A673 (cell line): ENCODE results near the gene CHD3.

ENCODE experiments used
- EZH2 ChIP-seq: fragments of 200-600 bp; sonication (generic); IDR thresholded peaks from 2 replicates; pipeline ENCODE4 v1.6.1; 2017; ENCODE audit warnings: borderline replicate concordance, low read depth, mild to moderate bottlenecking, mixed read lengths, antibody characterized with exemption, low read length; ENCODE audit not compliant: poor library complexity, severe bottlenecking
- TF ChIP-seq, protein P1 (sequence below): fragments of 300-800, 200-600 bp; sonication (generic); conservative IDR thresholded peaks from 2 replicates; pipeline ENCODE4 v1.5.1; 2017; ENCODE audit warnings: low read depth, mild to moderate bottlenecking, antibody characterized with exemption, low read length, moderate library complexity, mixed read lengths

DNA sequence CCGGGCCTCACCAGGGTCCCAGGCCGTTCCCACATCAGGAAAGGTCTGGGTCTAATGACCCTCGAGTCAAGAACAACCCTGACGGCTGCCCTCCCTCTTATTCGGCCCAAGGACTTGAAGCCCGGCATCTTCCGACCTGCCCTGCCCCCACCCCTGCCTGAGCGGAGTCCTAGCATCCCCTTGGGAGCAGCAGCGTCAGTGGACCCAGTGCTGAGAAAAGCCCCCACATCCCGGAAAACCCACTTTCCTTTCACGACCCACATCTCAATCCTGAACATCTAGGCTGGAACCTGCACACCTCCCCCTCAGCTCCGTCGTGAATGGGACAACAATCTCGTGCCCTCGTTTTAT is 33.0 kb upstream of the CHD3 start:
- TF ChIP-seq, protein P1, sequence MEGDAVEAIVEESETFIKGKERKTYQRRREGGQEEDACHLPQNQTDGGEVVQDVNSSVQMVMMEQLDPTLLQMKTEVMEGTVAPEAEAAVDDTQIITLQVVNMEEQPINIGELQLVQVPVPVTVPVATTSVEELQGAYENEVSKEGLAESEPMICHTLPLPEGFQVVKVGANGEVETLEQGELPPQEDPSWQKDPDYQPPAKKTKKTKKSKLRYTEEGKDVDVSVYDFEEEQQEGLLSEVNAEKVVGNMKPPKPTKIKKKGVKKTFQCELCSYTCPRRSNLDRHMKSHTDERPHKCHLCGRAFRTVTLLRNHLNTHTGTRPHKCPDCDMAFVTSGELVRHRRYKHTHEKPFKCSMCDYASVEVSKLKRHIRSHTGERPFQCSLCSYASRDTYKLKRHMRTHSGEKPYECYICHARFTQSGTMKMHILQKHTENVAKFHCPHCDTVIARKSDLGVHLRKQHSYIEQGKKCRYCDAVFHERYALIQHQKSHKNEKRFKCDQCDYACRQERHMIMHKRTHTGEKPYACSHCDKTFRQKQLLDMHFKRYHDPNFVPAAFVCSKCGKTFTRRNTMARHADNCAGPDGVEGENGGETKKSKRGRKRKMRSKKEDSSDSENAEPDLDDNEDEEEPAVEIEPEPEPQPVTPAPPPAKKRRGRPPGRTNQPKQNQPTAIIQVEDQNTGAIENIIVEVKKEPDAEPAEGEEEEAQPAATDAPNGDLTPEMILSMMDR: no peak
- TF ChIP-seq EZH2: no peak
